Suppressor macrophage treated with lipopolysaccharide for 4 hours (primary cell): ENCODE measurements around the gene GLB1L3.
"Not testable (repeated sequence)": the region's sequence is repeated elsewhere in the genome, so short reads cannot be mapped to it uniquely, and the experiment has no call there.

Experiments used
- DNase-seq: peaks from one replicate; pipeline ENCODE4 v3.0.0-alpha.2; 2020

GLB1L3 gene

DNA sequence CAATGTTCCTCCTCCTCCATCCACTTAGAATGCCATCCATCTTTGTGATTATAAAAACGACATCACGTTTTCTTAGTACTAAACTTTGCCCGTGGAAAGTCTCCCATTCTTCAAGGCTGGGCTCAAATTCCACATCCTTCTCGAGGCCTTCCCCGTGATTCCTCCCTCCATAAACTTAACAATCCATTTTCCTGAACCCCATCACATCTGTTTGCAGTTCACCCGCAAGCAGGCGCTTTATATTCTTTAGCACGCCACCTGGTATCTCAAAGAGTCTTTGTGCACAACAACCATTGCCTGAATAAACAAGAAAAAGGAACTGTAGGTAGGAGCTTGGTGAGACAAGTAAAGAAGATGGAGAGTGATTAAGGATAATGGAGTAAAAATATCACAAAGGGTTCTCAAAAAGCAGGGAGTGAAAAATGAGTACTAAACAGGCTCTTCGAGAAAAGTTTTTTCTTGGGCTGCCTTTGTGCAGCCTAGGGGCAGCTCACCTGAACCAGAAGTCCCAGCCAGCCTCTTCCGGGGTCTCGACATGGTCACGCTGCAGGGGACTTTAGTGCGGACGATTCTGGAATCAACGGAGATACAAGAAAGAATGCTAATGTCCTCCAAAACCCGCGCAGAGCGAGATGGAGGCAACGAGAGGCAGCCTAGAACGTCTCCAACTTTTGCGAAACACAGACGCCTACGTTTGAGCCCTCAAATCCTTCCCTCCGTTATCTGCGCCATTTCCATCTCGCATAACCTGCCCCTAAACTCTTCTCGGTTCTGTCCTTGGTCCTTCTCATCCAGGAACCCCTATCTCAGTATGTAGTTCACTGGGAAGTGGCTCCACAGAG lies 23.6 kb upstream of the GLB1L3 start:
- DNase-seq: peak; percentile 40

DNA sequence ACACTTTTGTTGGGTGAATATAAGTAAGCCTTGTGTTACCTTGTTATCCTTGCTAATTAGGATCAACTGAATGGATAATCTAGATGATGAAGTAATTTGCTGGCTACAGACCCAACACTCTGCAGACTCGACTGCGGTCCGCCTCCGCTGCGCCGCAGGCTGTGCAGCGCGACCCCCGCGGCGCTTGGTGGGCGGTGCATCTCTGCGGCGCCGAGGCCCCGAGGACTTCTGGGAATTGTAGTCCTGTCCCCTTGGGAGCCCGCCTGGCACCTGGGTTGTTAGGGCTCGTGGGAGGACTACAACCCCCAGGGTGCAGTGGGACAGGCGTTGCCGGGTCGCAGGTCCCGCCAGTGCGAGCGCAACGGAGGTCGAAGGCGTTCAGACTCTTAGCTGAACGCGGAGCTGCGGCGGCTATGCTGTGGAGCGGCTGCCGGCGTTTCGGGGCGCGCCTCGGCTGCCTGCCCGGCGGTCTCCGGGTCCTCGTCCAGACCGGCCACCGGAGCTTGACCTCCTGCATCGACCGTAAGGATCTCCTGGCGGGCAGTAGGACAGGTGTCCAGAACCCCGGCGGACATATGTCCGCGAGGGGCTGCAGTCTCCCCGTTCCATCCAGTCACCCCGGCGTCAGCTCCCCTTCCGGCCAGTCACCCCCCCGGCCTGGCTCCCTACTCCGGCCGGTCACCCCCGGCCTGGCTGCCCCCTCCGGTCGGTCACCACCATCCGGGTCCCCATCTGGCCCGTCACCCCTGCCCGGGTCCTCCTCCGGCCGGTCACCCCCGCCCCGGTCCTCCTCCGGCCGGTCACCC lies 22.8 kb upstream of the GLB1L3 start, which contains the start of the genes ACAD8 and THYN1:
Gene ACAD8 (plus strand): TSS at position 381 of the 806 bp plus-strand sequence. CDS start 33 bp downstream, at position 414.
Gene THYN1 (minus strand): TSS at position 165 of the 806 bp plus-strand sequence. CDS start 470 bp downstream, outside the sequence.
- DNase-seq: peak; percentile 96

DNA sequence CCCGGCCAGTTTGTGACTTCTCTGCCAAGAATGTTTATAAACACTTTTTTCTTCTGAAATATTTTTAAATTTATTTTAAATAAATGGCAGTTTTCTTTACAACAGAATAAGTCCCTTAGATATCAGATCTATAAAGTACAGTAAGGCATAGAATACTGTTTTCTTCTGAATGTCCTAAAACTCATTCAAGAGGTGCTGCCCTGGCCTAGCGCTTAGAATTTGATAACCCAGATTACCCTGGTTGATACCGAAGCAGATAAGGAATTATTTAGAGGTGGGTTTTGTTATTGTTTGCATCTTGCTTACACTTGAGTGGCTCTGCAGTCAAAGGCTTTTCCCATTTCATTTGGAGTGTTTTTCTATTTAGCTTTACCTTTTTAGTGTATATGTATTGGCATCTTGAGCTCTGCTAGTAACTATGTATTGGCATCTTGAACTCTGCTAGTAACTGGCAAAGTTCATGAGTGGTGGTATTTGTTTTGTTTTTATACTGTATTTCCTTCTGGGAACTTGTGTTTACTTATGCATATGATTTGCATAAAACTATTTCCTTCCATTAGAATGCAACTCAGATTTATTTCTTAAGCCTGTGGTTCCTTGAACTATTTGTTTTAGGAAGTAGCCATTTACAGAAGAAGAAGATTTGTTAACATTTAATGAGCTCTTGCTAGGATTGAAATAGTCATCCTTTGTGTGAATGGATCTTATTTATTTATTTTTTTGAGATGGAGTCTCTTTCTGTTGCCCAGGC lies 21.6 kb upstream of the GLB1L3 start:
- no peak for DNase-seq

DNA sequence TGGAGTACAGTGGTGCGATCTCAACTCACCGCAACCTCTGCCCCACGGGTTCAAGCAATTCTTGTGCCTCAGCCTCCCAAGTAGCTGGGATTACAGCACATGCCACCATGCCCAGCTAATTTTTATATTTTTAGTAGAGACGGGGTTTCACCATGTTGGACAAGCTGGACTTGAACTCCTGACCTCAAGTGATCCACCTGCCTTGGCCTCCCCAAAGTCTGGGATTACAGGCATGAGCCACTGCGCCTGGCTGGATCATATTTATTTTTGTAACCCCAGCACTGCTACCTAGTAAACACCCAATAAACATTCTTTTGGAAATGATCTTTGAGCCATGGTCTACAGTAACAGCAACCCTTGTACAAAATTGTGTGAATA lies 21.0 kb upstream of the GLB1L3 start:
- DNase-seq: not testable (repeated sequence)

DNA sequence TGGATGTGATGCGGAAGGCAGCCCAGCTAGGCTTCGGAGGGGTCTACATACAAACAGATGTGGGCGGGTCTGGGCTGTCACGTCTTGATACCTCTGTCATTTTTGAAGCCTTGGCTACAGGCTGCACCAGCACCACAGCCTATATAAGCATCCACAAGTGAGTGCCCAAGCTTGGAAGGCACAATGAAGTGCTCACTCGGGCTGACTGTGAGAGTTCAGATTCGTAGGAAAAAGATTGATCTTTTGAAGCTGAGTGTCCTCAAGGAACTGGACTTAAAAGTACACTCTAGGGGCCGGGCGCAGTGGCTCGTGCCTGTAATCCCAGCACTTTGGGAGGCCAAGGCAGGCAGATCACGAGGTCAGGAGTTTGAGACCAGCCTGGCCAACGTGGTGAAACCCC lies 19.1 kb upstream of the GLB1L3 start:
- DNase-seq: no peak

DNA sequence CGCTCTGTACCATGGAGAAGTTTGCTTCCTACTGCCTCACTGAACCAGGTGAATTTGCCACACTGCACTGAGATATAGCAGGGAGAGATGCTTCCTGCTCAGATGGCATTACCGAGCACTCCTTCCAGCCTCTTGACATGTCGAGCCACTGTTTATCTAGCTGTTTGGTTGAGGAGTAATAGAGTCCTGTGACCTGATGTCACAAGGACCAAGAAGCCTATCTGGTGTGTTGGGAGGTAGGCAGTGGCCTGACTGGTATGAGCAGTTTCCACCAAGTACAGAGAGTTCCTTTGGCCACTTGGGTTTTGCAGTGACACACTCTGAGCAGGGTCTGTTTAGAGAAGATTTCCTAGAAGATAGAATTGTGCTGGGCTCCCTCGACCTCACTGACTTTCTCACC lies 17.6 kb upstream of the GLB1L3 start:
- DNase-seq: no peak

DNA sequence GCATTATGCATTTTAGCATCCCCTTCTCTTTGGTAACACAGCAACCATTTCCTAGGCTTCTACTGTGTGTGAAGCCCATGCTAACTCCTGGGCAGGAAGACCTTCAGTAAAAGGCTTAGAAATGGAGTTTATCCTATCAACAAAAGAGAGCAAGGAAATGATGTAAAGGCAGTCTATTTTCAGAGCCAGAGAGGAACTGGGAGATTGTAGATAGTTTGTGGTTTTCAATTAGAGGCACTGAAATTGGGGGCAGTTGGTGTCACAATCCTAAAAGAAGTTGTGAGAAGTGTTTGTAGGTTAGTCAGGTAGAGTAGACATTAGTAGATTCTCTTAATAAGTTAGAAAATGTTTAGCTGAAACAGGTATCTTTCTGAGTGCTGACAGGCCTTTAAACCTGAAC lies 15.7 kb upstream of the GLB1L3 start:
- no peak for DNase-seq

DNA sequence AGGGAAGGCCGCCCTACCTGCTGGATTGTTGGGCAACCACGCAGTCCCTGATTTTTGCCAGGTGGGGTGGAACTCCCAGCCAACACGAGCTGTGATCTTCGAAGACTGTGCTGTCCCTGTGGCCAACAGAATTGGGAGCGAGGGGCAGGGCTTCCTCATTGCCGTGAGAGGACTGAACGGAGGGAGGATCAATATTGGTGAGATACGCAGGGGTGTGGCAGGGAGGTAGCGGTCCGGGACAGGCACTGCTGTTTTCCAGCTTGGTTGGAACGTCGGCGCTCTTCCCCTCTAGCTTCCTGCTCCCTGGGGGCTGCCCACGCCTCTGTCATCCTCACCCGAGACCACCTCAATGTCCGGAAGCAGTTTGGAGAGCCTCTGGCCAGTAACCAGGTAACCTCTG lies 15.2 kb upstream of the GLB1L3 start:
- no peak for DNase-seq

DNA sequence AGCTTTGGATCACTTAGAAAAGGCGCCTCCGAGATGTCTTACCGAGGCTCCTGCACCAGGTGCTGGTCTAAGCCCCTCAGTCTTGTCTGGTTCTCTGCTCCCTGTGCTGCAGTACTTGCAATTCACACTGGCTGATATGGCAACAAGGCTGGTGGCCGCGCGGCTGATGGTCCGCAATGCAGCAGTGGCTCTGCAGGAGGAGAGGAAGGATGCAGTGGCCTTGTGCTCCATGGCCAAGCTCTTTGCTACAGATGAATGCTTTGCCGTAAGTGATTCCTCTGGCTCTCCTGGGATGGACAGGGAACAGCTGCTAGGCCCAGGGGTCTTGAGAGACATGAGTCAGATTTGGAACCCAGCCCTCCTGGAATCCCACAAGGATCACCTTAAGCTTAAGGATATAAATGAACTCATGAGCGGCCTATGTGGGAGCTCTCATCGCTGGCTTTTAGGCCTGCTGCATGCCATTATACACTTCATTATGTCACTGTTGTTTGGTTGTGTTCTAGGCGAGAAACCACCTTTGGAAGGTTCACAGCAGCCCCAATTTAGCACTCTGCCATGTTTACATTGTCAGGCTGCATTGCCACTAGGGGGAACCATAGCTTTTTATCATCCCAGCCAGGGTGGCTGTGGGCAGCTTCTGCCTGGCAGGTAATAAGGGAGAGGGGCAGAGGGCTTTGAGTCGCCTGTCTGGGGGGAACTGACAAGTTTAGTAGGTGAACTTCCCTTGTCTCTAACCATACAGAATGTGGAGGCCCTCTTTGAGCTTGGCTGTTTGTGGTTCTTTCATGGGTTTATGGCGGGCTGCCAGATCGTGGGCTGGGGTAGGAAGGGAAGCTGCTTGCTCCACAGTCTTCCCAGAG lies 14.3 kb upstream of the GLB1L3 start:
- no peak for DNase-seq

DNA sequence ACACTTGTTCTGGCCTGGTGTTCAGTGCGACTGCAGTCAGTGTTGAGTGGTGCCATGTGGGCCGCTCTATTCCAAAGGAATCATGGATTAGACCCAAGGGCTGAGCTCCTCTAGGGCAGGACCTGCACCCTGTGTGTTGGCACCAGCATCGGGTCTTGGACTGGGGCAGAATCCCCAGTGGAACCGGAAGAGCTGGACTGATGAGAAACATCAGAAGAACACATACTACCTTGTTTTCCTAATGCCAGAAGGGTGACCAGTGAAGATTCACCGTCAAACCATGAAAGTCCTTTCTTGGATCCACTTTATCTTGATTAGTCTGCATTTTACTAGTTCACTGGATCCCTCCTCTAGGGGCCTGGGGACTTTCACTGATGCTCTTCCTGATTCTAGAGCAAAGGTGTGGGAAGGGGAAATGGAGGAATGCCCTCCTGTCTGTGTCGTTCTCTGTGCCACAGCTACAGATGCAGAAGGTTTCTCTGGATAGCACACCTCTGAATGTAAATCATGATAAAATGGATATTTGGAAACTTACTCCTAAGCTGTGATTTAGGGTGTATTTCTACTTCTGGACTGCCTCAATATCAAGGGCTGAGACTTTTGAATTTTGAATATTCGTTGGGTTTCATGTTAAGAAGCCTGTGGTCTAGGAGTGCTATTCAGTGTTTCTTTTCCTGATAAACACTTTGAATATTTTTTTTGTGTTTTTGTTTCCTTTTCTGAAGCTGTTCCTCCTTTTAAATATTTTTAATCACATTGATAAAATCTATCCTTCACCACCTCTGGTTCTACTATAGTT lies 11.0 kb upstream of the GLB1L3 start:
- DNase-seq: no peak

DNA sequence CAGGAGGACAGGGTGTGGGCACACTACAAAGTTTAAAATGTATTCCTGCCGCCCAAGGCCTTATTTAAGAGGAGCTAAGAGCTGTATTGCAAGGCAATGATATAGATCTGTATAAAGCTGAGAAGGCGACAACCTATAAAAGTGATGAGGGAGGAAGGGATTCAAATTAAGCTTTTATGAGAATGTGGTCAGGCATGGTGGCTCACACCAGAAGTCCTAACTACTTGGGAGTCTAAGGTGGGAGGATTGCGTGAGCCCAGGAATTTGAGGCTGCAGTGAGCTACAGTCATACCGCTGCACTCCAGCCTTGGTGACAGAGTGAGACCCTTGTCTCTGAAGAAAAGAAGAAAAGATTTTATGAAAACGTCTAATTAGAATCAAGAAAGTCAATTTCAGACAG lies 9.7 kb upstream of the GLB1L3 start:
- no peak for DNase-seq

DNA sequence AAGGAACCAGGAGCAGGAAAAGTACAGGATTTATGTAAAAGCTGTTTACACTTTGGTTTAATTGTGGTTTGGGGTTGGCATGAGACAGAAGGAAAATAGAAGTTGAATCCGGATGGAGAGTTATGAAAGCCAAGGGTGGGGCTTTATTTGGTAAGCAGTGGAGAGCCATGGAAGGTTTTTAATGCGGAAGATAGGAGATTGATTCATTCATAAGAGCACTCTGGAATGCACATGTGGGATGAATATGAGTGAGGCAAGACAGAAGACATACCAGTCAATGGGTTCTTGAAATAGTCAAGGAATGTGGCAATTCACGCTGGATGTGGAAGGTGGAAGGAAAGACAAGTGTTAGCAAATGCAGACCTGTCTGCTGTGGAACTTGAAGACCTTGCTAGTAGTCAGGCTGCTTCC lies 9.3 kb upstream of the GLB1L3 start:
- DNase-seq: peak; percentile 51

DNA sequence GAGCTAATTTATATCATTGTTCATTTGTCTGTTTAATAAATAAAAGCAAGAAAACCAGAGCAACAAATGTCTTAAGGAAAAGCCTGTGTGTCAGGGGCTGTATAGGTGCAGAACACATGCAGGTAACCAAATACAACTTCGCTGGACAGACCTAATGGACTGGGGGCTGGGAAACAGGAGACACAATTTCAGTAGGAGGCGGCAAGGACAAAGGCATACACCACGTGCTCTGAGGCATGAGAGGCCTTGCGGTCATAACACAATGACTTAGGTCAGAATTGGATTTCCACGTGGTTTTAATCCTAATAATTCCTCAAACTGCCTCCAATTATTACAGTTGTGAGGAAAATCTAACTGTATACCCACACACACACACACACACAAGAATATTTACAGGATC lies 8.7 kb upstream of the GLB1L3 start:
- DNase-seq: no peak

DNA sequence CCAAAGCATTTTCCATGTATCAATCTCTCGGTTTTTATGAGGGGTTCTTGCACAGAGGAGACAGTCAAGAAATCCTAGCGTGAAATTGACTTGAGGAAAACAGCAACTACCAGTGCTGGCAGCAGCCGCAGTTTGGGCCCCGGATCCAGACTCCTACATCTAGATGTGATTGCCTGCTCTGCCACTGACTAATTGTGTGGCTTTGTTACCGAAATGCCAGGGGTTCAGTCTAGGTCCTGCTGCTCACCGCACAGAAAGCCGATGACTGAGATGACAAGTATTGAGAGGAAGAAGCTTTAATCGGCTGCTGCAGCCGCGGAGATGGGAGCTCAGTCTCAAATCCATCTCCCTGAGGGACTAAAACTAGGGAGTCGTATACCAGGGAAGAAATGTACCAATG lies 8.2 kb upstream of the GLB1L3 start:
- no peak for DNase-seq

DNA sequence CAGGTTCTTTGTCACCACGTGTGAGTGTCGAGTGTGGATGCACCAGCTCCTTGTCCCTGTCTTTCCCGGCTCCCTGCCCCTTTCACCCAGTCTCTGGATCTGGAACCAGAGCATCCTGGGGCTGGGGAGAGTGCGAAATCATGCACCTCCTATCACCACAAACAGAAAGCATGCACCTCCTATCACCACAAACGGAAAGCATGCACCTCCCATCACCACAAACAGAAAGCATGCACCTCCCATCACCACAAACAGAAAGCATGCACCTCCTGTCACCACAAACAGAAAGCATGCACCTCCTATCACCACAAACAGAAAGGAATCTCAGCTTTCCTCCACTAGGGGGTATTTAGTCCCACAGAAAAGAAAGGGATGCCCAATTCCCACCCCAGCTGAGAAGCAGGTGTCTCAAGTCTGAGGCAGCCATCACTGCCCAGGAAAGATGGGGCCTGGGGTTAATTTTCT lies 5.9 kb upstream of the GLB1L3 start:
- no peak for DNase-seq

DNA sequence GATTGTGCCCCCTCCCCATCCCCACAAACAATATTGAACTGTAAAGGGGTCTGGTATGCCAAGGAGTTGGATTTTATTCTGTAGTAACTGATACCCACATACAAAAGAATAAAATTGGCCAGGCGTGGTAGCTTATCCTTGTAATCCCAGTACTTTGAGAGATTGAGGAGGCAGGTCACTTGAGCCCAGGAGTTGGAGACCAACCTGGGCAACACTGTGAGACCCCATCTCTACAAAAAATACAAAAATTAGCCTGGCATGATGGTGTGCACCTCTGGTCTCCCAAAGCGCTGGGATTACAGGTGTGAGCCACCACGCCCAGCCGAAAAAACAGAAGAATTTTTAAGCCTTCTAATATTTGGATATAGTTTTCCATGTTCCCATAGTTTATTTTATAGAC lies 4.2 kb upstream of the GLB1L3 start:
- DNase-seq: no peak

DNA sequence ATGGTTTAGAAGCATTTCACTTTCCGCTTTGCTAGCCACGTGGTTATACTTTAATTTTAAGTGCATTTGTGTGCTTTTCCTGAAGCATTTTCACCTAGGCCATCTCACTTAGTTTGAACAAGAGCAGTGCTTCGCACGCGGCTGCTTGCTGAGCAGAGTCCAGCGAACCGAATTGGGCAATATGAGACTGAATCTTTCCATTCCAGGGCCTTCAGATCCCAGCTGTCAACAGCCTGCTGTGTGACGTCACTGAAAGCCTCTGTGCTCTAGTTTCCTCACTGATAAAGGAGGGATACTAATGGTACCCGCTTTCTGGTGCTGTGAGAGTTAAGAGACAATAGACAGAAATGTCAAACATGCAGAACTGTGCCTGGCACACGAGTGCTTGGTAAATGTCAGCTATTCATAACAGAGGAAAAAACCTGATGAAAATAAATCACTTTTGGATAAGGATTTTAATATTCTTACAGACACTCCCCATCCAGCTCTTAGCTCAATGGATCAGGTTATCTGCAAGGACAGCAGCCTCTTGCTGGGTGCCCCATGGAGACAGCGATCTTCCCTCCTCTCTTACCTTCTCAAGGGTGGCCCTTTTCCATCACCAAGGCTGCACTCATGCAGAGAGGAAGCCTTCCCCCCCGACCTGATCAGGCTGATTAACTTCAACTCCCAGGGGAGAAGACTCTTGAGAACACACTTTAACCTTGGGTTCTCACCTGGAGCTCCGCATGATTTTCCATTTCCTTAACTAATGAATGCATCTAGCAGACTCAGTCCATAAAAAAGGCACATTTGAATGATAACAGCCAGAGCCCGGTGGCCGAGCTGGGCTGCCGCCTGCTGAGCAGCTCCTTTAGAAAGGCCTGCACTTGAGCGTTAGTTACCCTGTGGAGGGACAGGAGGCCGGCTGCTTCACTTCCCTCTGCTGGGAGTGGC lies 3.5 kb upstream of the GLB1L3 start:
- DNase-seq: no peak

DNA sequence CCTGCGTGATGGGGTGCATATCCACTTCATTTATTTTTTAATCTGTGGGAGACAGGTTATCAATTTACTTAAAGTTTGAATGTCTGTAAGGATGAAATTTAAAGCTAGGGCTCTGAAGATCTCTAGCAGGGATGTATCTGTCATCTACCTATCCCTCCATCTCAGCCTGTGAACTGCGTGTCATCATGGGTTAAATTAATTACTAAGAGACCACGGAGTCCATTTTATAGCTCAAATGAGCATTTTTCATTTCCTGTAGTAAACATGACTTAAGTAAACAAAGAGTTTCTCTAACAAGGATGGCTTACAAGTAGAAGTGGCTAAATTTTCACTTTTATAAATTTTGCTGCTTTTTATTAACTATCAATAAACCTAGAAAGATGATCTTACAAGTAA lies 2.9 kb upstream of the GLB1L3 start:
- no peak for DNase-seq

DNA sequence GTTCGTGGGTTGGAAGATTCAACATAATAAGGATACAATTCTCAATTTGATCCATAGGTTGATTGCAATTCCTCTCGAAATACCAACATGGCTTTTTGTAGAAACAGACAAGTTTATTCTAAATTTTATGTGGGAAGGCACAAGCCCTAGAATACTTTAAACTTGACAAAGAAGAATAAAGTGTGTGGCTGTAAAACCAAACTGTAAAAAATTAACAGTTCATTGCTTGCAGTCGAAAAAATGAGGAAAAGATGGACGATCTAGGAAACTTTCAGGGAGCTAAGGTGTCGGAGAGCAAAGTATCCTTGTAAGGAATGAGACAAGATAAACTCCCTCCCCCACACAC lies 1.0 kb upstream of the GLB1L3 start:
- no peak for DNase-seq
